ENCODE measurements around the gene MAP3K14. TPM values are rescaled to one million over a fixed set of nuclear protein-coding genes. Genes with fewer than 3 reads are reported as not detected.

Gene MAP3K14
- total RNA-seq, 6 experiments from 2014 or later, result 5.6 to 8.8 (median 6.6) TPM

DNA sequence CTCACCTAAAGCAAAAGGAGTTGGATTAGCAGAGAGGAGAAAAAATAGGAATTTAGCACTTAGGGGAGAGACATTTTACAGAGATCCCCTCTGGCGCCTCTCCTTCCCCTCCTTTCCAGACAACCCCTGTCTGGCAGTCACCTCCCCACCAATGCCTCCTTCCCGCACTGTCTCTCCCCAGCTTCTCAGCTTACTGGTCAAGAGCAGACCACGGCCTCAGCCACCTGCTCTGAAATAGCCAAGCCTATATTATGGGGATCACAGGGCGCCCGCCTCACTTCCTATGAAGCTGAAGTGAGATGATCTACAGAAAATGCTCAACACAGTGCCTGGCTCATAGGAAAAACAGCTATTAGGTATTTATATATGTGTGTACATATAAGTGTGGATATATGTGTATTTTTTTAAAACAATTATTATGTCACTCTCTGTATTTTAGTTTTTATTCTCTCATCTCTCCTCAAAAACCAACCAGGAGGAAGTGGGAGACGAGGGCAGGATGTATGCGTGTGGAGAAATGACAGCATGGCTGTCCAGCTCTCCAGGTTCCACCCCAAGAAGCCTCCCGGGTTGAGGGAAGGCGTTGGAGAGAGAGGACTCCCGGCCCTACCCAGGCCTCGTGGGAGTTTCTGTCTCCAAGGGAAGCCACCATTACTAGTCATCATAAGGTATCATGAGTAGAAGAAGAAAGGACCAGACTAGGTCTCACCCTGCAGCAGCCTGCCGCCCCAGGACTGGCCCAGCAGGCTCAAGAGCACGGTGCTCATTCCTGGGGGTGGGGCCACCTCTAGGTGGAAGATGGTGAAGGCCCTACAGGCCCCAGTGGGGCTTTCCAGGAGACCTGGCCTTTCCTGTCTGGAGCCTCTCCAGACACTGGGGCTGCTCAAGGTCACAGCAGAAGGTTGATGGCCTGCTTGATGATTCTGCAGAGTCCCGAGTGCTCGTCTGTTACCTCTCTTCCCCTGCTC, 27.2 kb downstream of the MAP3K14 start:
- Mint-ChIP-seq H3K4me1 (ENCODE audit: low read depth) (peaks cover 41% of the 10 kb centered on the region), H3K4me3 (no peak overlapping the region), H3K27ac (no peak overlapping the region), H3K27me3 (ENCODE audit: insufficient read depth) (peaks cover 1% of the 10 kb centered on the region), H3K36me3 (ENCODE audit: low read depth) (peaks cover 35% of the 10 kb centered on the region), H3K9me3 (no peaks in the 10 kb centered on the region)
- TF ChIP-seq, protein P1, sequence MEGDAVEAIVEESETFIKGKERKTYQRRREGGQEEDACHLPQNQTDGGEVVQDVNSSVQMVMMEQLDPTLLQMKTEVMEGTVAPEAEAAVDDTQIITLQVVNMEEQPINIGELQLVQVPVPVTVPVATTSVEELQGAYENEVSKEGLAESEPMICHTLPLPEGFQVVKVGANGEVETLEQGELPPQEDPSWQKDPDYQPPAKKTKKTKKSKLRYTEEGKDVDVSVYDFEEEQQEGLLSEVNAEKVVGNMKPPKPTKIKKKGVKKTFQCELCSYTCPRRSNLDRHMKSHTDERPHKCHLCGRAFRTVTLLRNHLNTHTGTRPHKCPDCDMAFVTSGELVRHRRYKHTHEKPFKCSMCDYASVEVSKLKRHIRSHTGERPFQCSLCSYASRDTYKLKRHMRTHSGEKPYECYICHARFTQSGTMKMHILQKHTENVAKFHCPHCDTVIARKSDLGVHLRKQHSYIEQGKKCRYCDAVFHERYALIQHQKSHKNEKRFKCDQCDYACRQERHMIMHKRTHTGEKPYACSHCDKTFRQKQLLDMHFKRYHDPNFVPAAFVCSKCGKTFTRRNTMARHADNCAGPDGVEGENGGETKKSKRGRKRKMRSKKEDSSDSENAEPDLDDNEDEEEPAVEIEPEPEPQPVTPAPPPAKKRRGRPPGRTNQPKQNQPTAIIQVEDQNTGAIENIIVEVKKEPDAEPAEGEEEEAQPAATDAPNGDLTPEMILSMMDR (IDR thresholded peaks at IDR 0.05), result no peak
- DNase-seq, result no peak

DNA sequence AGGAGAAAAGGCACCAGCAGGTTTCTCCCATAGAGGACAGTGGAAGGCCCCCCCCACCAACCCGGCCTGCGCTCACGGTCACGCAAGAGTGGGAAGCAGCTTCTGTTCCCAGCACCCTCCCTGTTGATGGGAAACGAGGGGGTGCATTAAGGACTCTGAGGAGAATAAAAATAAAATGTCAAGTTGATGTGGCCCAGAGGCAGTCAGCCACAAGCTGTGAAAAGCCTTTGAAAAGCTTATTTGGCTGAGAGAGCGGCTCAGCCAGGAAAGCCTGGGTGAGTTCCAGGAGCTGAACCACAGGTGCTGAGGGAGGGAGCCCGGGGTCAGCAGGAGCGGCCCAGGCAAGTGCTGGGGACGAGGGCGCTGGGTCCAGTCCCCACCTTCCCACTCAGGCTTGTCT, 28.0 kb downstream of the MAP3K14 start:
- Mint-ChIP-seq H3K4me3 (no peak overlapping the region), H3K36me3 (ENCODE audit: low read depth) (peaks cover 42% of the 10 kb centered on the region), H3K9me3 (no peaks in the 10 kb centered on the region), H3K4me1 (ENCODE audit: low read depth) (peaks cover 41% of the 10 kb centered on the region), H3K27me3 (ENCODE audit: insufficient read depth) (no peaks in the 10 kb centered on the region; the same call in 1 of the 2 replicates), H3K27ac (no peak overlapping the region)
- TF ChIP-seq, protein P1 (IDR thresholded peaks at IDR 0.05), result no peak
- no peak for DNase-seq

DNA sequence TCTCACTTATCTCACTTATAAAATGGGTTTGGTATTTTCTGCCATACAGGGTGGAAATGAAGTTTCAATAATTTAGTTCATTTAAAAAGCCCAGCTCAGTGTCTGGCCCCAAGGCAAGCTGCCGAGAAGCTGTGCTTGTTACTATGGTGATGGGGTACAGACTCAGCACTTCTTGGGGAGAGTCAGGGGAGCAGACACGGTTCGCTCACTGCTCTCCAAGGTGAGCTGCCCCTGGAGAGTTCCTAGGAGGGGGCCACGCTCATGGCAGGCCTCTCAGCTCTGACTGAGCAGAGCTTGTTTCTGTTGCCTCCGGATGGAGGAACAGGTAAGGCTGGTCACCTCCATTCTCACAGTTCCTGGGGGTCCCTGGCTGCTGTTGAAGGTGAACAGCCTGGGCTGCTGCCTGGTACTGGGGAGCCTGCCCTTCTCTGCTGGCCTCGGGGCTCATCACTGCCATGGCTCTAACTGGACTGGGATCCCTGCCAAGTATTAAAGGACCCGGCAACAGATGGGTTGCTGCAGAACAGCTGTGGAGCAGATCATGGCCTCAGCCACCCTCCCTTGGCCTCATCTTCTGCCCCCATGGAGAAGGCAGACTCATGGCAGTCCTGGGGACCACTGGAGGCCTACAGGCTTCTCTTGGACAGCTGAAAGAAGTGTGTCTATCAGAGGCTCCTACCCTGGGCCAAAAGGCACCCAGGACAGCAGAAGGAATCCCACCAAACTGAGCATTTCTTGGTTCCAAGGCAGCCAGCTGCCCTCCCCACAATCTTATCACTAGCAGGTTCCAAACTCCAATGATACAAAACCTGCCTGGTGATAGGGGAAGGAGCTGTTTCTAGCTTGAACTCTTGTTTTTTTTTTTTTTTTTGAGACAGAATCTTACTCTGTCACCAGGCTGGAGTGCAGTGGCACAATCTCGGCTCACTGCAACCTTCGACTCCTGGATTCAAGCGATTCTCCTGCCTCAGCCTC, 29.0 kb downstream of the MAP3K14 start:
- no peak overlapping the region for H3K4me3 Mint-ChIP-seq
- no peak for DNase-seq

DNA sequence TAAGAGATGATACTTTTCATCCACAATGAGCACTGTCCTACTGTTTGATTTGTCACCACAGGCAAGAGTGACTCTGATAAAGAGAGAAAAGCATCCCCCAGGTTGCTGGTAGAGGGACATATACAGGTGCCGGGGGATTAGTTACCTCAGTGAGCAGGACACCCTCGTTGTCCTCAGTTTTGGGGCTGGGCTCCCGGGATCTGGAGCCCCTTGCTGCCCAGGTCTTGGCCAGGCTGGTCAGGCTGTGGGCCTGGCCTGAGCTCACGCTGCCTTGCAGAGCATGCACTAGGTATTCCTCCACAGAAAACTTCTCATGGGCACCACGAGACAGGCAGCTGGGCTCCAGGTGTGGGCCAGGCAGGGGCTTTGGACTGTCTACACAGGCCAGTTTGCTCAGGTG, 30.5 kb downstream of the MAP3K14 start:
- Mint-ChIP-seq H3K36me3 (ENCODE audit: low read depth) (peaks cover 42% of the 10 kb centered on the region), H3K4me1 (ENCODE audit: low read depth) (peaks cover 16% of the 10 kb centered on the region), H3K4me3 (no peak overlapping the region), H3K27ac (no peak overlapping the region), H3K9me3 (no peaks in the 10 kb centered on the region), H3K27me3 (ENCODE audit: insufficient read depth) (no peaks in the 10 kb centered on the region; the same call in 1 of the 2 replicates)
- TF ChIP-seq, protein P1 (IDR thresholded peaks at IDR 0.05), result no peak
- no peak for DNase-seq

More for the DNA sequence above, 29.0 kb downstream of the MAP3K14 start:
- Mint-ChIP-seq H3K27ac (no peak overlapping the region), H3K36me3 (ENCODE audit: low read depth) (peaks cover 44% of the 10 kb centered on the region), H3K27me3 (ENCODE audit: insufficient read depth) (no peaks in the 10 kb centered on the region; the same call in 1 of the 2 replicates), H3K9me3 (no peaks in the 10 kb centered on the region), H3K4me1 (ENCODE audit: low read depth) (peaks cover 31% of the 10 kb centered on the region)
- TF ChIP-seq, protein P1 (IDR thresholded peaks at IDR 0.05), result no peak
